KBM-7 (cell line): ENCODE data around the gene LMTK3.
A peak's percentile ranks its signal among the peaks of the same experiment; 100 is the strongest.

Experiments used
- DNase-seq: peaks from one replicate; pipeline ENCODE4 v3.0.0-alpha.2; 2015
- in situ Hi-C: fragments of 300-500 bp; cut with MboI; formaldehyde crosslinking; loops from 2 replicates; pipeline ENCODE4 v1.14.3; 2020; ENCODE audit warnings: low sequenced_read_pairs, low pct_unique_long_range_greater_than_20kb, mixed read lengths

Gene LMTK3

DNA sequence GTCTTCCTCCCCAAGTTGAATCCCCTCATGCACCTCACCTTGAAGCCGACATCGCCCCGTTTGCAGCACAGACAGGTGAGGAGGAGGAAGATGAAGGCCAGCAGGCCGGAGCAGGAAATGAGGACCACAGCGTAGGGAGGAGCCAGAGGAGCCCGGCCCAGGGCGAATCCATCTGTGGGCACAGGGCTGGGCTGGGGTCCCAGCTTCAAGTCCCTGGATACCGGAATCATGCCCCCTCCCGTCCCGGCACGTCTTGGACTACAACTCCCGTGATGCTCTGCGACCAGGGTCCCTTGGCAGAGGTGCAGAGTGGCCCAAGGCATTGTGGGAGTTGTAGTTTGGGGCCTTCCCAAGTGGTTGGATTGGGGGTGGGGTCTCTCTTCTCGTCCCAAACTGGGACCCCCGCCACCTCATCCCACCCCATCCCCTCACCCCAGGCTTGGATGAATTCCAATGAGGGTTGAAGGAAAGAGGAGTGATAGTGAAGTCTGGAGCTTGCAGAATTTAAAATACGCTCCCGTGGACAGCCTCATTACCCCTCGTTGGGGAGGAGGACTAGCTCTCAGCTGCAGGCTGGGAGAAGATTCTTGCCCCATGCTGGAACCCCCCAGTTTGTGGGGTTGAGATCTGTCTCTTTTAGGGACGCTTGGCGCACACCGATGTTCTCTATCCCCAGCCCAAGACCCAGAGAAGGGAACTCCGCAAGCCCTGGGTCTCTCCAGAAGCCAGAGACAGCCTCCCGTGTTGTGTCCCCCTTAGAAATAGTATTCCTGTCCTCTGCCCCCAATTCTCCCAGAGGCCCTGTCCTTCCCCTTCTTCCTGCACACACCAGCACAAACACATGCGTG lies 990 bp downstream of the LMTK3 start:
- in situ Hi-C loops: no loop called here
- peak; percentile 43 for DNase-seq

DNA sequence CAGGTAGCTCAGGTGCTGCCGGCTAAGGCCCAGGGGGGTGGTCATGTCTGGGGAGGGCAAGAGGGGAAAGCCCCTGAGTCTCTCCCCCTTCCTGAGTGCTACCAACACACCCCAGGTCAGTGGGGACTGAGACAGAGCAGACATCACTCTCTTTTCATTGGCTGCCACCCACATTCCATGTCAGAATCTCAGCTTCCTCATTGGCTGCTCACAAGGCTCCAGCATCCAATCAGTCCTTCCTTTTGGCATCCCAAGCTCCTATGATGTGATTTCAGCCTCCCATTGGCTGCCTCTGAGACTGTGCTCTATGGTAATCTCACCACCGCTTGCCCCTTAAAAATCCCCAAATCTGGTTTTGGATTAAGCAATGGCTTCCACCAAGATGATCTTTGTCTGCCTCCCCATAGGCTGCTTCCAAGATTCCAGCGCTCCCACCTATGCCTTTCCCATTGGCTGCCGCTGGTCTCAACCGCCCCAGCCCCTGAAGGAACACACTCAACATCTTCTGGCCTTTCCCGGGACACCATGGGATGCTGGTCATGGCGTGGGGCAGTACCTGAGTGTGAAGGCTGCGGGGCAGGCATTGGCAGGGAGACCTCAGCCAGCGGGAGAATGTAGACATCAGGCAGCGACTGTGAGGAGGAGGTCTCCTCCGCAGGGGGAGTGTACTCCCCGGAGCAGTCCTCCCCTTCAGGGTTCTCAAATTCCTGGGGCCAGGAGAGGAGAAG lies 2.0 kb downstream of the LMTK3 start:
- no peak for DNase-seq
- in situ Hi-C loops: no loop called here

DNA sequence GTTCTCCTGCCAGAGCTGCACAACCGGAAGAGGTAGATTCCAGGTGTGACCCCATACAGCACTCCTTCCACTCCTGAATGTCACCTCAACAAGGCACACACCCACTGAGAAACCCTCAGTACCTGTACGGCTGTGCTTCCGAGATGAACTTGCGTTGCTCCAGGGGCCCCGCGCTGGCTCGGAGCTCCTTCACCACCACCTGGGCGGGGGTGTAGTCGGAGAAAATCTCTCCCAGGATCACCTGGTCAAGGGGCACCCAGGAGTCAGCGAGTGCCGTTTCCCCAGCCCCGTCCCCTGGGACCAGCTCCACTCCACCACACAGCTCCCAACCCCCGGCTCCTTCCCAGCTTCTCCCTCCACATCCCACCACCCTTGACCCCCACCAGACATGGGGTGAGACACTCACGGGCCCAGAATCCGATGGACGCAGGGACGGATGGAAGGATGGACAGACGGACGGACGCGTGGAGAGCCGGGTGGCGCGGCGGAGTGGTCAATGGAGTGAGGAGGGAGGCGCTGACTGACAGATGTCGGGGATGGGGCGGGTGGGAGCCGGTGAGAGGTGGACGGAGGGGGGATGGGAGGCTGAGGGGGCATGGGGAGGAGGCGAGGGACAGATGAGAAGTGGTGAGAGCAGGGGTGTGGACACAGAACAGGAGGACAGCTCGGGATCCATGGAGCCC lies 2.8 kb downstream of the LMTK3 start:
- in situ Hi-C loops: no loop called here
- DNase-seq: no peak

DNA sequence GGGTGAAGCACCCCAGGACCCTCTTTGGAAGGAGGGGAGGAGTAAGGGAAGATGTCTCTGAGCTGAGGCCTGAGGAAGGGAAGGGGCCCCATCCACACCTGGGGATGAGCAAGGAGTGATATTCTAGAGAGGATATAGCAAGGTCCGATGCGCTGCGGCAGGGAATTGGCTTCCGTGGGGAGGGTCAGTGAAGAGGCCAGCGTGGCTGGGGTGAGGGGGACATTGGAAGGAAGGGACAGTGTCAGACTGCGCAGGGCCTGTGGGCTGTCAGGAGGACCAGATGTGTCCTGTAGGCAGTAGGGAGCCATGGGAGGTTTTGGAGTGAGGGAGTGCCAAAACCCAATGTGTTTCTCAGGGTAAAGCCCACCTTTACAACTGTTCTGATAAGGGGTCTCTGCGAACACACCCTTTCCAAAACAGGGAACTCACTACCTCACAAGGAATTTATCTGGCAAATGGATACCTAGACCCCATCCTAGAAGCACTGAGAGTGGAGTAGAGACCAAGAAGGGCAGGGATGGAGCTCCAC lies 3.7 kb downstream of the LMTK3 start:
- in situ Hi-C loops: no loop called here
- DNase-seq: no peak

DNA sequence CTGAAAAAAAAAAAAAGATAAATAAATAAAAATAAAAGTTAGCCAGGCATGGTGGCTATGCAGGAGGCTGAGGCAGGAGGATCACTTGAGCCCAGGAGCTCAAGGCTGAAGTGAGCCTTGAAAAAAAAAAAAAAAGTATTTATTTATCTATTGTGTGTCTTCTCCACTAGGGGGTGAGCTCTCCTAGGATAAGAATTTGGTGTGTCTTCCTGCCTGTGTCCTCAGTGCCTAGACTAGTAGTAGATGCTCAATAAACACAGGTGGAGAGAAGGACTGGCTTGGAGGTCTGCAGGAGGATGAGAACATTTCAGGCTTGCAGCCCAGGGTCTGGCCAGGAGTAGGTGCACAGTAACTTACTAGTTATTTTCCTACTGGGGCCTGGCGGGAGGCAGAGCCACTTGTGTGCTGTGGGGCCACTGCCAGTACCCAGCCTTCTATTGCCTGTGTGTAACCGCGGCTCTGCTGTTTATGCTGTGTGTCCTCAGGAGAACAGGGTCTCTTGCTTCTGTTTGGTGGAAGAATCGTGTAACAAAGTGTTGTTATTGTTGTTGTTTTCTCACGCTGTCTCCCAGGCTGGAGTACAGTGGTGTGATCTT lies 5.4 kb downstream of the LMTK3 start:
- DNase-seq: peak; percentile 71
- in situ Hi-C loops: no loop called here

DNA sequence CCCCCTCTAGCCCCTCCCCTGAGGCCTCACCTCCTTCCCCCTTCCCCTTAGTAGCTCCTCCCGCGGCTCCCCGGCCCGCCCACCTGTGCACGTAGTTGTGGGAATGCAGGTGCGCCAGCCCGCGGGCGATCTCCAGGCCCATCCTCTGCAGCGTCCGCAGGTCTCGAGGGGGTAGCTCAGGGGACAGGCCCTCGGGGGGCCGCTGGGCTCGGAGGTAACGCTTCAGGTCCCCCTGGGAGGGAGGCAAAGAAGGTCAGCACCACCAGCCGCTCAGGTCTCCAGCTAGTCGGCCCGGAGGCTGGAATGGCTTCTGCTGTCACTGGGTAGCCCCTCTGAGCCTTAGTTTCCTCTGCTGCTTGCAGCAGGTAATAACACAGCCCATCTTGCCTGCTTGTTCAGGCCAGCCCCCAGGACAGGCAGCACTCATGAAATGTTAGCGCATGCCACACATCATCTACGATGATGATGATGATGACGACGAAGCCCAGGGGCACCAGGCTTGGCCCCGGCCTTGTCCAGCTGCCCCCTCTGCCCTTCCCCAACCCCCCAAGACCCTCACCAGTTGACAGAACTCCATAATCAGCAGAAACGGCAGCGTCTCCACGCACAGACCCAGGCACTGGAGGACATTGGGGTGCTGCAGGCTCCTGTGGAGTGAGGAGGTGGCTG lies 9.2 kb downstream of the LMTK3 start:
- in situ Hi-C loops: no loop called here
- no peak for DNase-seq

DNA sequence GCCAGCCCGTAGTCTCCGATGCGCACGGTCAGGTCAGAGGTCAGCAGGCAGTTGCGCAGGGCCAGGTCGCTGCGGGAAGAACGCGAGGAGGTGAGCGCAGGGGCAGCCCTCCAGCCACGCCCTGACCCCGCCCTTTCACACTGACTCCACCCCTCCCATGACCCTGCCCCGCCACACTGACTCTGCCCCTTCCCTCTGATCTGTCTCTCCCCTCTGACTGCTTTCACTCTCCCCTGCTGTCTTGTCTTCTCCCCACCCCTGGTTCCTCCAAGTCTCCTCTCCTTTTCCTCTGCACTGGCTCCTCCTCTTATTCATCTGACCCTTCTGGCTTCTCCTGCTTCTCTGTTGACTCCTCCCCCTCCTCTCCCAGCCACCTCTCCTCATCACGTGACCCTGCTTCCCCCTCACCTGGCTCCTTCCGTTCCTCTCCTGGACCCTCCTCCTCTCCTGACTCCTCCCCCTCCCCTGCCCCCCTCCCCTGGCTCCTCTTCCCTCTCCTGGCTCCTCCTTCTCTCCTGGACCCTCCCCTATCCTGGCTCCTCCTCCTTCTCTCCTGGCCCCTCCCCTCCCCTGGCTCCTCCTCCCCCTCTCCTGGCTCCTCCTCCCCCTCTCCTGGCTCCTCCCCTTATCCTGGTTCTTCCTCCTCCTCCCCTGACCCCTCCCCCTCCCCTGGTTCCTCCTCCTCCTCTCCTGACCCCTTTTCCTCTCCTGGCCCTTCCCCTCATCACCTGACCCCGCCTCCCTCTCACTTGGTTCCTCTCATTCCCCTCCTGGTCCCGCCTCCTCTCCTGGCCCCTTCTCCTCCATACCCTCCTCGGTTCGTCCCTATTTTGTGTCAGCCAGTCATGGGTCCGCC lies 9.9 kb downstream of the LMTK3 start:
- in situ Hi-C loops: no loop called here
- DNase-seq: peak; percentile 98

DNA sequence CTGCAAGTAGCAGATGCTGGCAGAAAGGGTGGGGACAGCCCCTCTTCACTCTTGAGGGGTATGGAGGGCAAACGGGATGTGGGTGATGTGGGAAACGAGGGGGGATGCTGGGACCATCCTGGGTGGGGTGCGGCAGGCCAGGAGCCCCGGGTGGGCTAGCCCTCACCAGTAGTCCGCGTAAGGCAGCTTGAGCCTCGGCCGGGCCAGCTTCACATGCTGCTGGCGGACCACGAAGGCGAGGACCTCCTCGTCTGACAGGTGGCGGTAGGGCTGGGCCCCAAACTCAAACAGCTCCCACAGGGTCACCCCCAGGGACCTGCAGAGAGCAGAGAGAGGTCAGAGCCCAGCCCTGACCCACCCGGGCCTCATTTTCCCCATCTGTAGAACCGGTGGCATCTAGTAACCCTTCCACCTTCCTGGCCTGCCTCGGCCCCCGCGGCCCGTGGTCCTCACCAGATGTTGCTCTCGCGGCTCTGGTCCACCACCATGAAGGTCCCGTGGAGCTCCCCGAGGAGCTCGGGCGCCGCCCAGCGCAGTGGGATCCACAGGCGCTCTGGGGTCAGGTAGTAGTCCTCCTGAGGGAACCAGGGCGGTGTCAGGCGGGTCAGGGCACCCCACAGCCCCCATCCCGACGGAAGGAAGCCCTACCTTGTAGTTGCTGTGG lies 10.7 kb downstream of the LMTK3 start:
- in situ Hi-C loops: no loop called here
- no peak for DNase-seq

DNA sequence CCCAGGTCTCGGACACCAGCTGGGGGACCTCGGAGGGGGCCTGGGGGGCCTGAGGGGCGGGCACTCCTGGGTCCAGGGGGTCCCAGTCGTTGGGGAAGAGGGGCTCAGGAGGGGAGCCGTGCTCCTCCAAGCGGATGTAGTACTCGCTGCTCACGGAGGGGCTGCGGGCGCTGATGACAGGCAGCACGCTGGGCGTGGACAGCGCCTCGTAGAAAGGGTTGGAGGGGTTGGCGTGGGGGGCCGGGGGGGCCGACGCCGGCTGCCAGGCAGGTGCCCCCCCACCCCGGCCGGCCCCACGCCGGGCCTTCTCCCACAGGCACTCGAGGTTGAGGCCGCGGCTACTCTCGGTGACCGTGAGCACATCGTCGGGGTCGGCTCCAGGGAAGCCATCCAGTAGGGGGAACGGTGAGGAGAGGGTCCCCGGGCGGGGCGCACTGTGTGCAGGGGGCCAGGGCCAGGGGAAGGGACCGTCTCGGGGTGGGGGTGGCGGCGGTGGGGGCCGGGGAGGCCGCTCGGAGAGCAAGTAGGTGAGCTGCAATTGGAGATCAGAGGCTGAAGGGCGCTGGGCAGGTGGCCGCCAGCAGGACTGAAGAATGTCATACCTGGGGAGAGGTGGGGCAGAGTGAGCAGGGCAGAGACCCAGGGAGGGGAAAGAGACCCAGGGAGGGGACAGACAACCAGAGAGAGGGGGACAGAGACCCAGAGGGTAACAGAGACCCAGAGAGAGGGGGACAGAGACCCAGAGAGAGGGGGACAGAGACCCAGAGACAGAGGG lies 12.1 kb downstream of the LMTK3 start:
- in situ Hi-C loops: no loop called here
- no peak for DNase-seq

DNA sequence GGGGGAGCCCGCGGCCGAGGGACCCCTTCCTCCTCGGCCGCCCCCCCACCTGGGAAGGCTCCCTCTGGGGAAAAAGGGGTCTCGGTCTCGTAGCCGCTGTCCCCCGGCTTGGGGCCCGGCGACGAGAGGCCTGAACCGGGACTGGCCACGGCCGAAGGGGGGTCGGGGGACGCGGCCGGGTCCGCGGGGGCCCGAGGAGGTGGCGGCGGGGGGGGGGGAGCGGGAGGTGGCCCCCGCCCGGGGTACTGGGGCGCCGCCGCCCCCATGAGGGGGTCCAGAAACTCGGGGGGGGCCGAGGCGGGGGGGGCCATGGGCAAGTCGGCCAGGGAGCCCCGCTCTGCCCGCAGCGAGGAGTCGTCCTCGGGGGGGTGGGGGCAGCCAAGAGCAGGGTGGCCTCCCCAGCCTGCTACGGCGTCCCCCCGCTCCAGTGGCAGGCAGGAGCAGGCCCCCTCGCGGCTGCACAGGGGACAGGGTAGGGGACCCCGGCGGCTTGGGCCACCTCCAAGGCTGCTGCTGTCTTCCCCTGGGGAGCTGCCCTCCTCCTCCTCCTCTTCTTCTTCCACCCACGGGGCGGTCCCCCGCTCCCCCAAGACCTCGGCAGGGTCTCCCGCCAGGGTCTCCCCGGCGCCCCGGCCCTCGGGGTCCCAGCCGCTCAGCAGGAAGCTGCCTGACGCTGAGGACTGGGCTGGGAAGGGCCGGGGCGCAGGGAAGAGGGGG lies 12.9 kb downstream of the LMTK3 start:
- in situ Hi-C loops: no loop called here
- DNase-seq: no peak

DNA sequence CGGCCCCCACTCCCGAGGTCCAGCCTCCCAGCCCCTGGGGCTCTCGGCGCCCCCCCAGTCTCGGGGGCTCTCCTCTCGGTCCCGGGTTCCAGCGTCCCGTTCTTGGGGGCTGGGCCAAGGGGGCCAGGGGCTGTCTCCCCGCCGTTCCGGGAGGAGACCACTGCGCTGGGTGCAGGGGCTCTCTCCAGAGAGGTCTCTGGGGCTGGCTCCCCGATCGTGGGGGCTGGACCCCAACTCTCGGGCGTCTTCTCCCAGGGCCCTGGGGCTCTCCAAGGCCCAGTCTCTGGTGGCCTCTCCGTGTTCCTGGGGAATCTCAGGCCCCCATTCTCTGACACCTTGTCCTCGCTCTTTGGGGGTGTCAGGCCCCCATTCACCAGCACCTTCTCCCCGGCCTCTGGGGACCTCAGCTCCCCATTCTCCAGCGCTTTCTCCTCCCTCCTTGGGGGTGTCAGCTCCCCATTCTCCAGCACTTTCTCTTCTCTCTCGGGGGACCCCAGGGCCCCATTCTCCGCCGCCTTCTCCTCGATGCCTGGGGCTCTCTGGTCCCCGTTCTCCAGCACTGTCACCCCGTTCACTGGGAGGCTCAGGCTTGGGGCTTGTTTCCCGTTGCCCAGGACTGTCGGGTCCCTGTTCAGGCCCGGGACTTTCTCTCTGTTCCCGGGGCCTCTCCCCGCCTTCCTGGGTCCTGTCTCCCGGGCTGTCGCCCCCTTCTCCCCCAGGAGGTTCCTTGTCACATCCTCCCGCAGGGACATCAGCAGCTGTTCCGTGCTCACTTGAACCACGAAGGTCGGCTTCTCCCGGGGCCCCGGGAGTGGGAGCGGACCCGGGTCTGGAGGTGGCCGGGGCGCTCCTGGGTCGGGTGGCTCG lies 13.7 kb downstream of the LMTK3 start:
- no peak for DNase-seq
- in situ Hi-C loops: no loop called here

DNA sequence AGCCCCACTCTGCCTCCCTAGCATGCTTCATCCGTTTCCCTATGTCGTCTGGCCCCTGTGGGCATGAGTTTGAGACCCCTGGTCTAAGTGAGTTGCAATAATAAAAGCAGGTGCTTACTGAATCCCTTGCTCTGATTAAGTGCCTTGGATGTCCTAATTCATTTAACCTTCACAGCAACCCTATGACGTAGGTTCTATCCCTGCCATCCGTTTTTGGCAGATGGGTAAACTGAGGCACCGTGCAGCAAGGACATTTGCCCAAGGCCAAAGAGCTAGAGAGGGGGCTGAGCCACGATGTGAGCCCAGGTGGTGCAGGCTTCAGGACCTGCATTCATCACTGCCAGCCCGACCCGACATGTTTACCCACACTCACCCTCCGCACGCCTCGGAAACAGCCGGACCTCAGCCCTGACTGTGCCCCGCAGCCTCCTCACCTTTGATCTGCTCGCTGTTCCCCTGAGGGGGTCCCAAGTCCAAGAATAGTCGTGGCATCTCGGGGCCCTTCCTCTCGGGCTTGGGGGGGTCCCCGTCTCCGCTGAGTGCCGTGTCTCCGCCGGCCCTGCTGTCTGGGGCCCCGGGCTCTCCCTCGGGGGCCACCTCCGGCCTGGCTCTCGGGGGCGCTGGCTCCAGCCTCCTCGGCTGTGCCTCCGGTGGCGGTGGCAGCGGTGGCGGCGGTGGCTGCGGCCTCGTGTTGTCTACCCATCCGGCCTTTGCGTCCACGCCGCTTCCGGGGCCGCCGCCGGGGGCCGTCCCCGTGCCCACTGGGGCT lies 14.5 kb downstream of the LMTK3 start:
- in situ Hi-C loops: no loop called here

DNA sequence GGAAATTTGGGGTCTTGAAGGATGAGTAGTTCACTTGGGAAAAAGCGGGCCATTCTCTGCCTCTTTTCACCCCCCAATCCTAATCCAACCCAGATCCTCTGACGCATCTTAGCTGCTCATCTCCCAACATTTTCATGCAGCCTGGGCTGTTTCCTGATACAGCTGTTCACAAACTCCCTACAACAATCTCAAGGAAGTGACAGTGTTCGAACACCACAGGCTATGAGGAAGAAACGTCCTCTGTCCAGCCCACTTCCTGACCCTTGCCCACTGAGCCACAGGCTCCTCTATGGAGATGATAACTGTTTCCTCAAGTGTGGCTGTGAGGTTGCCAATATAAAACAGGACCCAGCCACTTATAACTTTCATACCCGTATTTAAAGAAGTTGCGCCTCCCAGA lies 16.2 kb downstream of the LMTK3 start:
- in situ Hi-C loops: no loop called here
- DNase-seq: peak; percentile 47

More for the DNA sequence above, 14.5 kb downstream of the LMTK3 start:
- DNase-seq: no peak

DNA sequence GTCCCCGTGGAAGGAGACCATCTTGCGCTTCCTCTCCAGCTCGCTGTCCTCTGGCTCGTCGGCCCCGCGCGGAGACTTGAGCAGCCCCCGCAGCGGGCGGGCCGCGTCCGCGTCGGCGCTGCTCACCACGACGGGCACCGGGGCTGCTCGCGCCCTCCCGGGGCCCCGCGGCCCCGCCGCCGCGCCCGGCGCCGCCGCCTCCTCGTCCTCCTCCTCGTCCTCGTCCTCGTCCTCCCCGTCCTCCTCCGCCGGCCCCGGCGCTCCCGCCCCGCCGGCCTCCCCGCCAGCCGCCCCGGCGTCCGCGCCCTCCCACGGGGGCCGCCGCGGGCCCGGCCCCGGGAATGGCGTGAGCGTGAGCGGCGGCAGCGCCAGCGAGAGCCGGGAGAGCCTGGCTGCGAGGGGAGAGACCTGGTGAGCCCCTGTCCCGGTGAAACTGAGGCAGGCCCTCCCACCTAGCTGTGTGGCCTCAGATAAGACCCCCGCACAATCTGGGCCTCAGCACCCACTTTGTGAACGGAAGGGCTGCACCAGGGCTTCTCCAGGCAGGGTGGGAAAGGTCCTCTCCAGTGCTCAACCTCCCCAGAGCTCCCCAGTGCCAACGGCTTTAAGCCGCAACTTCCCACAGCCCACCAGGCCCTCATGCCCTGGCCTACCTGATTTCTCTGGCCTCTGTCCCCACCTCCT lies 17.8 kb downstream of the LMTK3 start:
- in situ Hi-C loops: no loop called here
- no peak for DNase-seq
